GM21825 (cell line): ENCODE measurements around the gene SIAH3.

Experiments used
- ATAC-seq: cut with Tn5 transposase; IDR thresholded peaks from one replicate; pipeline ENCODE4 v1.9.1; 2021; ENCODE audit warnings: mild to moderate bottlenecking, moderate library complexity; ENCODE audit not compliant: unreplicated experiment

The SIAH3 gene

DNA sequence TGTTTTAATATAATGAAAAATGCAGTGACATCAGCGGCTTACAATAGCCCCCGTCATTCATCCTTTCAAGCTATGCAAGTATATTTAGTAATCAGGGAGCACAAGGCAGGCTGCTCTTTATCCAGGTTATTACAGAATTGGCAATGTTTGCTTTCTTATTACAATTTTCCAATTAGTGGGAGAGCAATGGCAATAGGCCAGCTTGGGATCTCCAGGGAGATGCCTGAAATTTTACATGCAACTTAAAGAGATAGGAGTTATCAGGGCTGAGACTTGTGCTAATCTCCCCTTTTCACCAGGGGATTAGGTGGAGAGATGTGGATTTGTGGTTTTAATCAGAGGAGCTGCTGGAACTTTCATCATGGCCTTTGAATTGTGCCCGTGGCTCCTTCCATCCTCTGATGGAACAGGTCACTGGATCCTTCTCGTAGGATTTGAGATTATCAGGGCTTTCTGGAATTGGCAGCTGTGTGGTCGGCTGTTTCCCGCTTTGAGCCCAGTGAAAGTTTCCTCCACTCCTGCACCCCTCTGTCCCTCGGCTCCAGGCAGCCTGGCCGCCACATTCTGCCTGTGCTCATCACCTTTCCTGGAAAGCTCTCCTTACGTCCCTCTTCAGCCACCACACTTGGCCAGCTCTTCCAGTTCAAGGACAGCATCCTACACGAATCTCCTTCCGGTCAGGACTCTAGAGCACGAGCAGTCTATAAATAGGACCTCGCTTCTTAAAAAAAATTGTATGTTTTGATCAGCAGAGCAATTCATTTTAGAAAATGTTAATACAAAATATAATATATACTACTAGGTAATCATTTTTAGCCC, 102.4 kb downstream of the SIAH3 start:
- ATAC-seq = no peak

DNA sequence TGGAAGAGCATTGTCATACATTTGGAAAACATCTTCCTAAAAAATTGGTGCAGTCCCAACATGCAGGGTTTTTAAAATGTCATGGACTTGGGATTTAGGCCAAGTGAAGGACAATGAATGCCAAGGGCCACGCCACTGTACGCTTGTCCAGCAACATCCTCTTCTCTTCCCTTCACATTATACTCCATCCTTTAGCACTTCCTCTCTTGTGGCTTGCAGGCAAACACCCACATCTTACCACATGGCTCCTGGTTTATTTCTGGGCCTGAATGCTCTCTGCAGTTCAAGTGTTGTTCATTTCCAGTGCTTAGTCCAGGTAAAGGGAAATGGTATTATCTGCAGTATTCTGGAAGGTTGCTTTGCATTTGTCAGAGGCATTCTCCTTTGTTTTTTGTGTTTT, 104.5 kb downstream of the SIAH3 start:
- ATAC-seq = no peak

DNA sequence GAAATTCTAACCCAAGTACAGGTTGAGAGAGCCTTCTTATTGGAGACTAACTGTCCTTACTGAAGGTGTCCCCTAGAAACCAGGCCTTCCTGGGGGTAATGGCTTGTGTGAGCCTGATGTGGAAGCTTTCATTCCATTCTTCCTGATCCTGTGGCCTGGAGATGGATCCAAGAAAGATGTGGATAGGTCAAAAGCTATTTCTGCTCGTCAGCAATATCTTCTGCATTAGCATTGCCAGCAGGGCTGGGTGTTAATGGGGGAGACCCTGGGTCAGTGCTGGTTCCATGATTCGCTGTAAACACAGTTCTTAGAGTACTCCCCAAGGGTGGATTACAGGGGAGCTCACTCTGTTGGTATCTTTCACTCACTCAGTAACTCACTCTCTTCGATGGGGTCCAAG, 106.6 kb downstream of the SIAH3 start:
- no peak for ATAC-seq

DNA sequence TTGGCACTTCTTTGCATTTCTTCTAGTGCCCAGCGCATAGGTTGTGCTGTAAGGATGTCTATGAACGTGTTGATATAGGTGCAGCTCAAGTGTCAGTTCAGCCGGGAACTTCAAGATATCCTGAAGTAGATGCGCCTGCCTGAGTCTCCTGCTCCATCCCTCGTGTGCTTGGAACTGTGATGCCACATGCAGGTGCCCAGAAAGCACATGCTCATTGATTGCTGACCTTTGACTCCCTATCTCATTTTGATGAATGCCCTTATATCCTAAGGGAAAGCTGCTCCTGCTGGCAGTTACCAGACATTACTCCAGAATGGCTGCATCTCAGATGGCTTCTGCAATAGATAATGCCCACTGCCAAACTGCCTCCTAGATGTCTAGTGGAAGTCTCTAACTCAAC, 108.6 kb downstream of the SIAH3 start:
- ATAC-seq = no peak

DNA sequence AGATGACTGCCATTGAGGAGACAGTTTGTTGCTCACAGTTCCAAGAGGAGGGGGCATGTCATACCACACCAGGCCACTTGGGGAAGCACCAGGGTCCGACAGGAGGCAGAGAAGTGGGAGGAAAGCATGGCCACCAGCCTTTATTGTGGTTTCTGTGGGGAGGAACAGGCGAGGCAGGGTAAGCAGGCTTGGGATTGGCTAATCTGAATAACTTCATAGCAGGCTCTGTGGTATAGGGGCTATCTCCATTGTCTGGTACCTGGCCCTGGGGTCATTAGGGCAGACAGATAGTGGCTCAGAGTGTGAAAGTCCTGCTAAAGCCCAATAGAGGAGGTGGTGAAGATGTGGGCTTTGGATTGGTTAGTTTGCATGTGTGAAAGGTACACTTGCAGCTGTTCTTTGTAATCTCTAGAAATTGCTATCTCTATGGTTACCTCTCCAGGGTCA, 114.0 kb downstream of the SIAH3 start:
- no peak for ATAC-seq

DNA sequence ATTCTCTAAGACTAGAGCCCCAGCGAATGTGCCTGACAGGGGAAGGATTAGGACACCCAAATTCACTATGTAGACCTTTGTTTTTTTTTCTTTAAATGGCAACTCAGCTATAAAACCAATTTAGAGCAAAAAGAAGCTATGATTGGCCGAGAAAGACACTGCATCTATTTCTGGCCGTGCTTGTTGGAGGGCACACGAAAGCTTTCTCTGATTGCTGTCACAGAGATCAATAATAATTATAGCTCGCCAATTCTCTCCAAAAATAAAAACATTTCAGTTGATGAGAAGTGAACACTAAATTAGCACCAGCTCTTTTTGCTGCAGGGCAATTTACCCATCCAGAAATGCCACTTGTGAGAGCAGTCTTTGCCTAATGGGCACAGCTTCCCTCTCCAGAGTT, 118.2 kb downstream of the SIAH3 start:
- no peak for ATAC-seq

DNA sequence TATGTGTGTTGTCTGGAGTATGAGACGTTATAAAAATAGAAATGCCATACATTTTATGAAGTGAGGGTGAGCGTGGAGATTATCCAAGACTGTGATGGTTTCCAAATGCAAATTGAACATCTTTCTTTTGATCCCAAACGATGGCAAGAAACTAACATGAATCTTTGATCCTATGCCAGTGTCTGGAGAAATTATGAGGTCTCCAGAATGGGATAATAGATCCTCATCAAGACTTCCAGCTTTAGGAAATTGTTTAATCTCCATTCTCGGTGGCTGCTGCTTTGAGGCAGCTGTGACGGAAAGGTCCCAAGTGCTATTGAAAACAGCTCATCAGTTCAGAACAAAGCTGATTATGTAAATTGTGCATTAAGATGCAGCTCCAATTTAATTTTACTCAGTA, 118.6 kb downstream of the SIAH3 start:
- no peak for ATAC-seq

DNA sequence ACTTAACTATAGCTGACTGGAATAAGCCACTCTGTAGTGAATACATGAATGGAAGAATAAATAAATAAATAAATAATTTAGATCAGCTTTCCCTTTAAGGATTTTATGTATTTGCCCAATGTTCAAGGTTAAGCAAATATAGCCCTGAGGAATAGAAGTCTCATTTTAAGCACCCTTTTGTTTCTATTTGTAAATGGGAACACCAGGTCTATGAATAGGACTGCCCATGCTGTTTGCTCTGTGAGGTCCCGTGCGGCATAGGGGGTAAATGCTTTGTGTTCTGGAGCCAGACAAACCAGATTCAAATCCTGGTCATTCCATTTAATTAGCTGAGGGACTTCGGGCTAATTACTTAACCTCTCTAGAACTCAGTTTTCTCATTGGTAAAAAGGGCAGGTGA, 120.1 kb downstream of the SIAH3 start:
- ATAC-seq = no peak

DNA sequence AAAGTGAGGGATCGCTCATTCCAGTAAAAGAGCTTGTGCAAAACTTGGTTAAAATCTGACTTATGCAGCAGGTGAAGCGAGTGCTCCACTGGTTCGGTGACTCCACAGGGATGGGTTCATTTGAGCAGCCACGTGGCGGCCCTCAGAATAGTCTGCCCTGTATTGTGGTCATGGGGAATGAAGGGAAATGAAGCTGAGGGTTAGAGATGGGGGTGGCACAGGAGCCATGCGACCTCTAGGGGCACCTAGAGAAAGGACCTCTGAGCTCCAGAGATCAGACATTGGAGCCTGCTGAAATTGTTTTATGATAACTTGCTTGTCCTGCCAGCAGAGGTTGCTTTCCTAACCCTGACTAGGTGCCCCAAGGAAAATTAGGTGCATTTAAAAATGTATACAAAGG, 122.8 kb downstream of the SIAH3 start:
- ATAC-seq = no peak
